Calu3 (cell line): ENCODE results near the gene TEX9. TPM values are rescaled to one million over a fixed set of nuclear protein-coding genes. Genes with fewer than 3 reads are reported as not detected.

Experiments
- BruUV-seq: library from RNA; stranded (reverse); fragments of 400-500 nt; replicated peaks from 2 replicates; lab custom pipeline; 2021; lab: Mats Ljungman, UMichigan
- CTCF ChIA-PET: fragments of 300-600 bp; sonication (Branson Sonifier 250); formaldehyde crosslinking; loops from one replicate; lab custom pipeline; 2022; ENCODE audit warnings: antibody characterized with exemption; lab: Charles Lee
- DNase-seq: peaks from one replicate; pipeline ENCODE4 v3.0.0; 2022
- H3K27ac Mint-ChIP-seq: one replicate; pipeline ENCODE4 v1.8.0; 2022; ENCODE audit warnings: mixed read lengths; ENCODE audit not compliant: unreplicated experiment
- H3K27me3 Mint-ChIP-seq: one replicate; pipeline ENCODE4 v1.8.0; 2022; ENCODE audit warnings: mixed read lengths; ENCODE audit not compliant: unreplicated experiment
- H3K36me3 Mint-ChIP-seq: one replicate; pipeline ENCODE4 v1.8.0; 2022; ENCODE audit warnings: mild to moderate bottlenecking, moderate library complexity, mixed read lengths; ENCODE audit not compliant: insufficient read depth, unreplicated experiment
- H3K4me1 Mint-ChIP-seq: one replicate; pipeline ENCODE4 v1.8.0; 2022; ENCODE audit warnings: mild to moderate bottlenecking, low read depth, mixed read lengths; ENCODE audit not compliant: unreplicated experiment
- H3K4me3 Mint-ChIP-seq: one replicate; pipeline ENCODE4 v1.8.0; 2022; ENCODE audit warnings: mild to moderate bottlenecking, low read depth, moderate library complexity, mixed read lengths; ENCODE audit not compliant: unreplicated experiment
- H3K9me3 Mint-ChIP-seq: one replicate; pipeline ENCODE4 v1.8.0; 2022; ENCODE audit warnings: low read depth, mixed read lengths; ENCODE audit not compliant: unreplicated experiment
- intact Hi-C: fragments of 100-400 bp; cut with micrococcal nuclease; formaldehyde crosslinking; loops from one replicate; pipeline ENCODE4 v1.10.0; 2022; ENCODE audit not compliant: unreplicated experiment
- total RNA-seq: library from RNA; stranded (reverse); gene quantifications from 2 replicates; pipeline ENCODE4 v1.2.3, GENCODE V29; 2022
- TF ChIP-seq, protein P1 (sequence below): fragments of 200-600 bp; IDR thresholded peaks from one replicate; pipeline ENCODE4 v1.8.0; 2022; ENCODE audit warnings: antibody characterized with exemption; ENCODE audit not compliant: unreplicated experiment

TEX9 gene
- total RNA-seq, 1 experiment from 2014 or later = 13.3 TPM

DNA sequence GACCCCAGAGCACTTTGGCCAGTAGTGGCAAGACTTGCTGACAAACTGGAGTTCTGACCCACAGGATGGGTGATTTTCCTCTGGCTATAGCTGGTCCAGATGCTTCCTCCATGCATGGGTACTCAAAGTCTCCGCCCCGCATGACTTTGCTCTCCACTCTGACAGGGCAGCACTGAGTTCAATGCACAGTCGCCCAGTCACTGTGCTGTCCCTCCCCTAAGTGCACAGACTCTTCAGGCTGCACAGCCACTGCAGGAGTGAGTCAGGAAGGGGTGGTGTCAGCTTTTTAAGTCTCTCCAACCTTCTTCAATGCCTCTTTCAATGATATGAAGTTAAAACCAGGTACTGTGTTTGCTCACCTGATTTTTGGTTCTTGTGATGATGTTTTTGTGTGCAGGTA, 17.8 kb downstream of the TEX9 start:
- Mint-ChIP-seq H3K4me3 (no peak overlapping the region), H3K27me3 (no peaks in the 10 kb centered on the region), H3K36me3 (no peaks in the 10 kb centered on the region), H3K4me1 (no peaks in the 10 kb centered on the region), H3K9me3 (peaks cover 2% of the 10 kb centered on the region), H3K27ac (no peak overlapping the region)
- TF ChIP-seq, protein P1, sequence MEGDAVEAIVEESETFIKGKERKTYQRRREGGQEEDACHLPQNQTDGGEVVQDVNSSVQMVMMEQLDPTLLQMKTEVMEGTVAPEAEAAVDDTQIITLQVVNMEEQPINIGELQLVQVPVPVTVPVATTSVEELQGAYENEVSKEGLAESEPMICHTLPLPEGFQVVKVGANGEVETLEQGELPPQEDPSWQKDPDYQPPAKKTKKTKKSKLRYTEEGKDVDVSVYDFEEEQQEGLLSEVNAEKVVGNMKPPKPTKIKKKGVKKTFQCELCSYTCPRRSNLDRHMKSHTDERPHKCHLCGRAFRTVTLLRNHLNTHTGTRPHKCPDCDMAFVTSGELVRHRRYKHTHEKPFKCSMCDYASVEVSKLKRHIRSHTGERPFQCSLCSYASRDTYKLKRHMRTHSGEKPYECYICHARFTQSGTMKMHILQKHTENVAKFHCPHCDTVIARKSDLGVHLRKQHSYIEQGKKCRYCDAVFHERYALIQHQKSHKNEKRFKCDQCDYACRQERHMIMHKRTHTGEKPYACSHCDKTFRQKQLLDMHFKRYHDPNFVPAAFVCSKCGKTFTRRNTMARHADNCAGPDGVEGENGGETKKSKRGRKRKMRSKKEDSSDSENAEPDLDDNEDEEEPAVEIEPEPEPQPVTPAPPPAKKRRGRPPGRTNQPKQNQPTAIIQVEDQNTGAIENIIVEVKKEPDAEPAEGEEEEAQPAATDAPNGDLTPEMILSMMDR = no peak
- intact Hi-C loops = no loop called here
- no peak for DNase-seq
- no TSS peak for BruUV-seq
- CTCF ChIA-PET = no interaction called here

DNA sequence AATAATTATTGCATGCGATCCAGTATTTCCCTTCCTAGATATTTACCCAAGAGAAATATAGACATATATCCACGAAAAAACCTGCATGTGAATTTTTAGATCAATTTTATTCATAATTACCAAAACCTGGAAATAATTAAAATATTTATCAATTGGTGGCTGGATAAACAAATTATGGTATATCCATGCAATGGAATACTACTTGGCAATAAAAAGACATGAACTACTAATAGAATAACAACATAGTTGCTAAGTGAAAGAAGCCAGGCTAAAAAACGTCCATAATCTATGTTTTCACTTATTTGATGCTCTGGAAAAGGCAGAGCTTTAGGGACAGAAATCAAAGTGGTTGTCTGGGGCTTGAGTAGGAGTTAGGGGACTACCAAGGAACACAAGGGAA, 20.7 kb downstream of the TEX9 start:
- intact Hi-C loops = no loop called here
- Mint-ChIP-seq H3K27me3 (no peaks in the 10 kb centered on the region), H3K27ac (no peak overlapping the region), H3K9me3 (no peaks in the 10 kb centered on the region), H3K4me1 (no peaks in the 10 kb centered on the region), H3K4me3 (no peak overlapping the region), H3K36me3 (no peaks in the 10 kb centered on the region)
- TF ChIP-seq, protein P1 = no peak
- no TSS peak for BruUV-seq
- CTCF ChIA-PET = no interaction called here
- DNase-seq = no peak

DNA sequence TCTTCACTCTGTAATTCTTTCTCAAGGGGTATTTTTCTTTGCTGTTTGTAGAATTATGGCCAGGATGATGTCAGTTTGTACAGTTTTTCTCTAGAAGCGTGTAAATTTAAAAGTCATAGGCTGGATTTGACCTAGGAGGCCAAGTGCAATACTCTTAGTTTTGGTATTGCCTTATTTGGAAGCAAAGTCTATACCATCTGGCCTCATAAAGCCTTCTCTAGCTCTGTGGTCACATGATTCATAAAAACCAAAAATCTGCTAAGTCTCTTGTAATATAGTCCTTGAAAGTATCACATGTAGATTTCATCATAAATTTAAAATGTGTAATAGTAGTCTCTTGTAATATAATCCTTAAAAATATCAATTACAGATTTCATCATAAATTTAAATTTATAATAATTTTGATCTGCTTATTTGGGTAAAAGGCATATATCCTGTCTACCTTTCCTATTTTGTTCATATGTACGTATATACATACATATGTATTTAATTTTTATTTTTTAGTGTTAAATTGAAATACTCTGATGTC, 25.6 kb downstream of the TEX9 start:
- Mint-ChIP-seq H3K4me1 (no peaks in the 10 kb centered on the region), H3K36me3 (no peaks in the 10 kb centered on the region), H3K4me3 (no peak overlapping the region), H3K27me3 (no peaks in the 10 kb centered on the region), H3K27ac (no peak overlapping the region), H3K9me3 (no peaks in the 10 kb centered on the region)
- intact Hi-C loops = no loop called here
- CTCF ChIA-PET = interaction anchor here (0.8 kb wide), 1 partner anchor 36 kb away, joined by 3 read pairs; no protein-coding TSS in a partner anchor
- TF ChIP-seq, protein P1 = no peak
- no TSS peak for BruUV-seq
- DNase-seq = no peak

DNA sequence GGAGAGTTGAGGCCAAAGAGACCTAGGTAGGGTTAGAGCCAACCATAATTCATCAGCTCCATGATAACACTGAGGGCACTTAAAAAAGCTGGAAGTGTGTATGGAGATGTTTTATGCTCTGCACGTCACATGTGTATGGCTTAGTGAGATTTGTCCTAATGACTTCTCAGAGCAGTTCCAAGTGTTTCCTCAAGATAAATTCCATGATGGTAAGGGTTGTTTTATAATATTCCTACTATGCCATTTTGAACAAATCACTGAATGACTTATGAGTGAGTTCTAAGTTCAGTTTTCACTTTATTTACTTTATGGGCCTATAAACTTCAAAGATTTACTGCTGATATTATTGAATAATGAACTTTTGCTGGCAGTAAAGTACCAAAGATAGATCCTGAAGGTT, 28.1 kb downstream of the TEX9 start:
- intact Hi-C loops = no loop called here
- CTCF ChIA-PET = no interaction called here
- H3K36me3 Mint-ChIP-seq = peaks cover 6% of the 10 kb centered on the region
- TF ChIP-seq, protein P1 = no peak
- no peak for DNase-seq
- H3K4me1 Mint-ChIP-seq = no peaks in the 10 kb centered on the region
- no TSS peak for BruUV-seq
- H3K4me3 Mint-ChIP-seq = no peak overlapping the region
- H3K27ac Mint-ChIP-seq = no peak overlapping the region
- H3K27me3 Mint-ChIP-seq = no peaks in the 10 kb centered on the region
- H3K9me3 Mint-ChIP-seq = no peaks in the 10 kb centered on the region
